ENCODE measurements around the gene RAB7B. TPM values are rescaled to one million over a fixed set of nuclear protein-coding genes. Genes with fewer than 3 reads are reported as not detected.

RAB7B gene
- total RNA-seq, 5 donors from 2014 or later (not counting 1 experiment from before 2014, with no cell fraction given) = 0.15 to 0.22 TPM; not detected in 3

DNA sequence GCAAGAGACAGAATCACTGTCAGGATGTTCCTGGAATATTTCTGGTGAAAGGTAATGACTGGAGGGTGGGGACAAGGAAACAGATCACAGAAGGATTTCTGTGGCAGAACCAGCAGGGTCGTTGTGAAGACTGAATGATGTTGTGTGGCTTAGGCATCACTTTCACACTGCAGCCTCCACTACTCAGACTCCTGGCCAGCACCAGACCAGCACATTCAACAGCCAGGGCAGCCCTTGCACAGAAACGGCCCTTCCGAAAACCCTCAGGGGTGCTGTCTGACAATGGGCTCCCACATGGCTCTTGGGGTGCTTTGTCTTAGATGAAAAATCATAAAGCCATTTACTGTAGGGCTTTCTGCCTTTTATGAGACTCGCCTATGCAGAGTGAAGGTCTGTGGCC lies 3.8 kb upstream of the RAB7B start:
- Mint-ChIP-seq H3K27ac (no peak overlapping the region), H3K4me3 (no peak overlapping the region), H3K27me3 (peaks cover 7 to 13% of the 10 kb centered on the region in 2 donors), H3K36me3 (no peaks in the 10 kb centered on the region), H3K4me1 (peaks cover 6 to 12% (median 9%) of the 10 kb centered on the region in 3 donors), H3K9me3 (no peaks in the 10 kb centered on the region)
- peaks cover 0 to 14% of the 10 kb centered on the region in 2 experiments for H3K27me3 ChIP-seq (replicated peaks in 1 of 2; ENCODE audit: control insufficient read depth in 2 of 2, extremely low read depth in 1 of 2, insufficient read depth in 2 of 2, low read length in 1 of 2)
- DNase-seq (no peak), ATAC-seq (replicated peaks in 1 of 4) (no peak)
- CTCF ChIA-PET = no interaction called here
- no peak overlapping the region for H3K27ac ChIP-seq (ENCODE audit: low read length)
- POLR2A ChIA-PET = no interaction called here
- no peaks in the 10 kb centered on the region for H3K36me3 ChIP-seq (ENCODE audit: control insufficient read depth in 2 of 2, extremely low read depth in 1 of 2, insufficient read depth in 1 of 2, low read length in 1 of 2)
- H3K4me3 ChIP-seq (ENCODE audit: control insufficient read depth in 1 of 2, extremely low read depth in 1 of 2, low read length in 1 of 2) = no peak overlapping the region
- H3K9me3 ChIP-seq = no peaks in the 10 kb centered on the region
- 100% methylated on average over 1 of the region's 4 CpGs for WGBS (ENCODE audit: insufficient coverage)
- H3K4me1 ChIP-seq (ENCODE audit: control insufficient read depth in 1 of 2, extremely low read depth in 1 of 2, insufficient read depth in 2 of 2, low read length in 2 of 2) = peaks cover 0 to 1% of the 10 kb centered on the region in 2 experiments

DNA sequence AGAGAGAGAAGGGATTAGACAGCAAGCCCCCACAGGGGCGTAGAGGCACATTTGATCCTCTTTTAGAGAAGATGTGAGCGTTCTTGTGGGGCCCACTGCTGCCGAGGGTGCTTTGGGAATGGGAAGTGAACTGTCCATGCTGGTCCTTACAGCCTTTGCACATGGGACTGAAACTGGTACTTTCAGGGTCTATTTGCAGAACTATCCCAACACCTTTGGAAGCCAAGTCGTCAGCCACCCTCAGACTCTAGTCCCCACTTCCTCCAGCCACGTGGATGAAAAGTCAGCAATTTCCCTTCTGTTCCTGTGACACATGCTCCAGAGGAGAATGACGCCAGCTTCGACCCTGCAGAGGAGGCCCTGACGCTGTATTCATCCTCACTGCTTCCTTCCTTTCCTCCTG lies 2.6 kb upstream of the RAB7B start:
- no peaks in the 10 kb centered on the region for H3K9me3 Mint-ChIP-seq
- no peak overlapping the region for H3K4me3 ChIP-seq (ENCODE audit: control insufficient read depth in 1 of 2, extremely low read depth in 1 of 2, low read length in 1 of 2)
- peaks cover 0 to 6% (median 2%) of the 10 kb centered on the region in 3 donors for H3K4me1 Mint-ChIP-seq
- peaks cover 0 to 18% of the 10 kb centered on the region in 2 experiments for H3K27me3 ChIP-seq (replicated peaks in 1 of 2; ENCODE audit: control insufficient read depth in 2 of 2, extremely low read depth in 1 of 2, insufficient read depth in 2 of 2, low read length in 1 of 2)
- H3K4me3 Mint-ChIP-seq = no peak overlapping the region
- ATAC-seq (replicated peaks in 1 of 4) (no peak), DNase-seq (peak in 1 of 35 experiments; percentile 8)
- ChIA-PET CTCF (no interaction called here), POLR2A (no interaction called here)
- no peaks in the 10 kb centered on the region for H3K36me3 ChIP-seq (ENCODE audit: control insufficient read depth in 2 of 2, extremely low read depth in 1 of 2, insufficient read depth in 1 of 2, low read length in 1 of 2)
- H3K36me3 Mint-ChIP-seq = no peaks in the 10 kb centered on the region
- peaks cover 7 to 13% of the 10 kb centered on the region in 2 donors for H3K27me3 Mint-ChIP-seq
- no peaks in the 10 kb centered on the region for H3K9me3 ChIP-seq
- H3K4me1 ChIP-seq (ENCODE audit: control insufficient read depth in 1 of 2, extremely low read depth in 1 of 2, insufficient read depth in 2 of 2, low read length in 2 of 2) = no peaks in the 10 kb centered on the region
- WGBS (ENCODE audit: insufficient coverage) = 50% methylated on average over 5 of the region's 8 CpGs
- H3K27ac Mint-ChIP-seq = no peak overlapping the region
- H3K27ac ChIP-seq (ENCODE audit: low read length) = no peak overlapping the region

DNA sequence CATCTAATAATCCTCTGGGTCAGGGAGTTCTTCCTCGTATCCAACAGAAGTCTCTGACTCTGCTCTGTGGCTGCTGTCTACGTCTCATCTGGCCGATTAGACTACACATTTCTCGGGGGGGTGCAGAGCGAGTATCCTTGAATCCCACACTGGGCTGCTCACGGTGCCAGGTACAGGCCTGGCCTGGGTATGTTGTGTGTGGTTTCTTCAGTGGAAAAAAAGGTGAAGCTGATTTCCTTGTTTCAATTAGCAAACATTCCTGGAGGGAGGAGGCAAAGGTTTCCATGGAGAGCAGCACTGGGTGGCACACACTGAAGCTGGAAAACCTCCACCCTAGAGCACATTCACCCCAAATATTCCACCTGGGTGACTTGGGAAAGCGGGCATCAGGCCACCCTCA lies 2.0 kb upstream of the RAB7B start:
- DNase-seq (no peak), ATAC-seq (replicated peaks in 1 of 4) (no peak)
- peaks cover 7 to 13% of the 10 kb centered on the region in 2 donors for H3K27me3 Mint-ChIP-seq
- POLR2A ChIA-PET = no interaction called here
- Histone ChIP-seq H3K4me3 (ENCODE audit: control insufficient read depth in 1 of 2, extremely low read depth in 1 of 2, low read length in 1 of 2) (no peak overlapping the region), H3K27me3 (replicated peaks in 1 of 2; ENCODE audit: control insufficient read depth in 2 of 2, extremely low read depth in 1 of 2, insufficient read depth in 2 of 2, low read length in 1 of 2) (peaks cover 0 to 18% of the 10 kb centered on the region in 2 experiments), H3K36me3 (ENCODE audit: control insufficient read depth in 2 of 2, extremely low read depth in 1 of 2, insufficient read depth in 1 of 2, low read length in 1 of 2) (no peaks in the 10 kb centered on the region), H3K9me3 (no peaks in the 10 kb centered on the region), H3K4me1 (ENCODE audit: control insufficient read depth in 1 of 2, extremely low read depth in 1 of 2, insufficient read depth in 2 of 2, low read length in 2 of 2) (no peaks in the 10 kb centered on the region), H3K27ac (ENCODE audit: low read length) (no peak overlapping the region)
- no peak overlapping the region for H3K4me3 Mint-ChIP-seq
- H3K4me1 Mint-ChIP-seq = peaks cover 0 to 6% (median 0%) of the 10 kb centered on the region in 3 donors
- no peaks in the 10 kb centered on the region for H3K9me3 Mint-ChIP-seq
- no peak overlapping the region for H3K27ac Mint-ChIP-seq
- CTCF ChIA-PET = no interaction called here
- no peaks in the 10 kb centered on the region for H3K36me3 Mint-ChIP-seq
- WGBS (ENCODE audit: insufficient coverage) = 96% methylated on average over 3 of the region's 7 CpGs

DNA sequence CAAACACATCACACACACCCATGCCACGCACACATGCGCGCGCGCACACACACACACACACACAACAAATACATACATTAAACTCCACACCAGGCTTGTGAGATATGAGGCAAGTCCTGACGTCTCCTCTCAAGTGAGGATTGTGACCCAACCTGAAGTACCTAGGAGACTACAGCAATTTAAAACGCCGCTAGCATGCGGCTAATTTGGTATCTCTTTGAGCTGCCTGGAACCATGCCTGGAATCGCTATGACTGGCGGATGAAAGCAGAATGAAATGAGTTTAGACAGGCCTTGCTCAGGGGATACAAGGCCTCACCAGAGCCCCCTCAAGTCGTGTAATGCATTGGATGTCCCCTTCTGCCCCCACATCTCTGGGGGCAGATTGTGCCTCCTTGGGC lies 1.6 kb upstream of the RAB7B start:
- ChIA-PET POLR2A (no interaction called here), CTCF (no interaction called here)
- no peak overlapping the region for H3K27ac Mint-ChIP-seq
- H3K4me3 Mint-ChIP-seq = no peak overlapping the region
- peaks cover 7 to 13% of the 10 kb centered on the region in 2 donors for H3K27me3 Mint-ChIP-seq
- ATAC-seq (replicated peaks in 1 of 4) = no peak
- DNase-seq = no peak
- H3K4me1 Mint-ChIP-seq = peaks cover 0 to 6% (median 0%) of the 10 kb centered on the region in 3 donors
- no peaks in the 10 kb centered on the region for H3K36me3 Mint-ChIP-seq
- Histone ChIP-seq H3K36me3 (ENCODE audit: control insufficient read depth in 2 of 2, extremely low read depth in 1 of 2, insufficient read depth in 1 of 2, low read length in 1 of 2) (no peaks in the 10 kb centered on the region), H3K9me3 (no peaks in the 10 kb centered on the region), H3K4me1 (ENCODE audit: control insufficient read depth in 1 of 2, extremely low read depth in 1 of 2, insufficient read depth in 2 of 2, low read length in 2 of 2) (no peaks in the 10 kb centered on the region), H3K27me3 (replicated peaks in 1 of 2; ENCODE audit: control insufficient read depth in 2 of 2, extremely low read depth in 1 of 2, insufficient read depth in 2 of 2, low read length in 1 of 2) (peaks cover 0 to 18% of the 10 kb centered on the region in 2 experiments), H3K4me3 (ENCODE audit: control insufficient read depth in 1 of 2, extremely low read depth in 1 of 2, low read length in 1 of 2) (no peak overlapping the region), H3K27ac (ENCODE audit: low read length) (no peak overlapping the region)
- no peaks in the 10 kb centered on the region for H3K9me3 Mint-ChIP-seq
- 83% methylated on average over 12 of the region's 12 CpGs for WGBS (ENCODE audit: insufficient coverage)

DNA sequence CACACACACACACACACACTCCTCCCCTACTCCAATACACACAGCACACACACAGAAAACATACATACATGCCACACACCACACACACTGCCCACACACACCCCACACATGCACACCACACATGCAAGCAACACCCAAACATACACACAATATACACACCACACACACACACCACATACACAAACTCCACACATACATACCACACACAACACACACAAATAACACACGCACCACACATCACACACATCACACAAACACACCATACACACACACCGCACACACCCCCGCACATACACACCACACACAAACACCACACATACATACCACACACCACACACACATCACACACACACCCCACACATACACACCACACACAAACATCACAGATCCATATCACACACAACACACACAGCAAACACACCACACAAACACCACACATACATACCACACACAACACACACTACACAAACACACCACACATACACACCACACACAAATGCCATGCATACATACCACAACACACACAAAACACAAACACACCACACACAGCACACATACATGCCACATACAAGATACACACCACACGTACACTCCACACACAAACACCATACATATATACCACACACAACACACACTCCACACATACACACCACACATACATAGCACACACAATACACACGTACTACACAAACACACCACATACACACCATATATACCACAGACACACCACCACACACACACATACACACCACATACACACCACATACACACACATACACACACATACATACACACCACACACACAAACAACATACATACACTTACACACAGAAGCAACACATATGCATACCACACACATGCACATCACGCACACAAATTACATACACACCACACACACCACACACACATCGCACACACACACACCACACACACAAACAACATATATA lies 932 bp upstream of the RAB7B start:
- Mint-ChIP-seq H3K27me3 (peaks cover 7 to 13% of the 10 kb centered on the region in 2 donors), H3K4me3 (no peak overlapping the region), H3K4me1 (peaks cover 0 to 6% (median 0%) of the 10 kb centered on the region in 3 donors), H3K36me3 (no peaks in the 10 kb centered on the region), H3K27ac (no peak overlapping the region), H3K9me3 (no peaks in the 10 kb centered on the region)
- ChIA-PET CTCF (no interaction called here), POLR2A (no interaction called here)
- H3K9me3 ChIP-seq = no peaks in the 10 kb centered on the region
- H3K27me3 ChIP-seq (replicated peaks in 1 of 2; ENCODE audit: control insufficient read depth in 2 of 2, extremely low read depth in 1 of 2, insufficient read depth in 2 of 2, low read length in 1 of 2) = peaks cover 0 to 18% of the 10 kb centered on the region in 2 experiments
- WGBS (ENCODE audit: insufficient coverage) = 95% methylated on average over 7 of the region's 7 CpGs
- ATAC-seq (replicated peaks in 1 of 4) = no peak
- no peaks in the 10 kb centered on the region for H3K36me3 ChIP-seq (ENCODE audit: control insufficient read depth in 2 of 2, extremely low read depth in 1 of 2, insufficient read depth in 1 of 2, low read length in 1 of 2)
- no peak overlapping the region for H3K4me3 ChIP-seq (ENCODE audit: control insufficient read depth in 1 of 2, extremely low read depth in 1 of 2, low read length in 1 of 2)
- H3K27ac ChIP-seq (ENCODE audit: low read length) = no peak overlapping the region
- DNase-seq = no peak
- H3K4me1 ChIP-seq (ENCODE audit: control insufficient read depth in 1 of 2, extremely low read depth in 1 of 2, insufficient read depth in 2 of 2, low read length in 2 of 2) = no peaks in the 10 kb centered on the region

DNA sequence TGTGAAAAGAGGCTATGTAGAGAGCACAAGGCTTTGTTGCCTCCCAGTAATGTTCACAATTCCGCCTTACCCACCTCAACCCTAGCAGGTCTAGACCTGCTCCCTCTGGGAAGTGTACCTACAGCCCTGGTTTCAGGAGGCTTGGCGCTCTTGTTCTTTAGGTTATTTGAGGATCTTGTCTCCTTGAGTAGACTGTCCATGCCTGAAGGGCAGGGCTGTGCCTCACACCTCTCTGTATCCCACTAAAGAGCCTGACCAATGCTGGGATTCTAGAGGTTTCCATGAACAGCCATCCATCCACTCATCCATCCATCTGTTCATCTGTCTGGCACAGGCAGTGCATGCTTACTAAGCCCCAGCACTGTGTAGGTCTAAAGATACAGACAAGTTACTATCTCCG lies 1.0 kb downstream of the RAB7B start:
- no peaks in the 10 kb centered on the region for H3K4me1 ChIP-seq (ENCODE audit: control insufficient read depth in 1 of 2, extremely low read depth in 1 of 2, insufficient read depth in 2 of 2, low read length in 2 of 2)

More for the DNA sequence above, 1.0 kb downstream of the RAB7B start:
- peaks cover 9 to 13% of the 10 kb centered on the region in 2 donors for H3K27me3 Mint-ChIP-seq
- Histone ChIP-seq H3K27ac (ENCODE audit: low read length) (no peak overlapping the region), H3K36me3 (ENCODE audit: control insufficient read depth in 2 of 2, extremely low read depth in 1 of 2, insufficient read depth in 1 of 2, low read length in 1 of 2) (no peaks in the 10 kb centered on the region), H3K9me3 (no peaks in the 10 kb centered on the region), H3K4me3 (ENCODE audit: control insufficient read depth in 1 of 2, extremely low read depth in 1 of 2, low read length in 1 of 2) (no peak overlapping the region), H3K27me3 (replicated peaks in 1 of 2; ENCODE audit: control insufficient read depth in 2 of 2, extremely low read depth in 1 of 2, insufficient read depth in 2 of 2, low read length in 1 of 2) (peaks cover 0 to 19% of the 10 kb centered on the region in 2 experiments)
- H3K36me3 Mint-ChIP-seq = no peaks in the 10 kb centered on the region
- CTCF ChIA-PET = no interaction called here
- WGBS (ENCODE audit: insufficient coverage) = no CpG with 5 or more reads among the region's 3 CpGs
- H3K4me3 Mint-ChIP-seq = no peak overlapping the region
- H3K27ac Mint-ChIP-seq = no peak overlapping the region
- H3K9me3 Mint-ChIP-seq = peaks cover 0 to 3% (median 0%) of the 10 kb centered on the region in 3 donors
- peaks cover 0 to 6% (median 0%) of the 10 kb centered on the region in 3 donors for H3K4me1 Mint-ChIP-seq
- POLR2A ChIA-PET = interaction anchor here in 1 of 2 donors (0.5 kb wide), 1 partner anchor 307 kb away, joined by 7 read pairs; no protein-coding TSS in a partner anchor
- ATAC-seq (replicated peaks in 1 of 4) (no peak), DNase-seq (no peak)
